ENCODE results near the gene ESYT1.

The ESYT1 gene

DNA sequence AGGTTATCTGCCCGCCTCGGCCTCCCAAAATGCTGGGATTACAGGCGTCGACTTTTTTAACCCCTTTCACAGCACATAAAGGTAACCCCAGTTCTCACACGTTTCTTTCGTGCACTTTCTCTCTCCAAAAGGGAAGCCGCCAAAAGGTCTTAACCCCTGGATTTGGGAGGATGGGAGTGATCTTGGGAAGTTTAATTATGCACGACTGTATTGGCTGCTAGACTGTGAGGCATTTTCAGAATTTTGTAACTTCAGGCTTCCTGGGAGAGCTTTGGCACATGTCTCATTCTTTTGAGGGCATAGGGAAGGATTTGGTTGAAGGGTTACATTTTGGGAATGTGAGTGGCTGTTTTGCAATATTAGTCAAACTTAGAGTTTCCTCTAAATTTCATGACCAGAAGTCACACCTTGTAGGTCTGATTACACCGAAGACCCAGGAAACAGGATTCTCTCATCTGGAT is 62.7 kb downstream of the ESYT1 start:
- DNase-seq: no peak

- no peak for DNase-seq
Measured at GRCh38 chr12:56192582-56192981, 64.5 kb downstream of the ESYT1 start.

GRCh38 chr12:56193025-56193578 is 65.0 kb downstream of the ESYT1 start:
- DNase-seq: peak; percentile 54

All from DMS79 (cell line).